ENCODE measurements around the gene ITPR2.

The ITPR2 gene

GRCh38 chr12:26554332-26554731 is 278.7 kb downstream of the ITPR2 start:
- peaks cover 0 to under 1% (median 0%) of the 10 kb centered on the region in 5 donors for H3K9me3 ChIP-seq (ENCODE audit: control insufficient read depth in 5 of 5, low read length in 5 of 5)
- H3K27ac ChIP-seq (ENCODE audit: low read depth, low read length) = no peak overlapping the region
- H3K9ac ChIP-seq (ENCODE audit: low read length in 5 of 5) = no peak overlapping the region
- H3K4me1 ChIP-seq (ENCODE audit: control insufficient read depth in 5 of 5, insufficient read depth in 5 of 5, low read length in 5 of 5) = no peaks in the 10 kb centered on the region
- peaks cover 0 to 42% (median 15%) of the 10 kb centered on the region in 5 donors for H3K36me3 ChIP-seq (ENCODE audit: control insufficient read depth in 5 of 5, insufficient read depth in 5 of 5, low read length in 5 of 5)
- H3K4me3 ChIP-seq (ENCODE audit: low read depth in 1 of 5, low read length in 5 of 5) = no peak overlapping the region
- no peaks in the 10 kb centered on the region for H3K27me3 ChIP-seq (ENCODE audit: control insufficient read depth in 5 of 5, insufficient read depth in 4 of 5, low read length in 5 of 5)

- H3K9me3 ChIP-seq (ENCODE audit: control insufficient read depth in 5 of 5, low read length in 5 of 5) = no peaks in the 10 kb centered on the region
- no peak overlapping the region for H3K27ac ChIP-seq (ENCODE audit: low read depth, low read length)
- H3K36me3 ChIP-seq (ENCODE audit: control insufficient read depth in 5 of 5, insufficient read depth in 5 of 5, low read length in 5 of 5) = peaks cover 0 to 43% (median 18%) of the 10 kb centered on the region in 5 donors
- H3K4me3 ChIP-seq (ENCODE audit: low read depth in 1 of 5, low read length in 5 of 5) = no peak overlapping the region
- H3K4me1 ChIP-seq (ENCODE audit: control insufficient read depth in 5 of 5, insufficient read depth in 5 of 5, low read length in 5 of 5) = no peaks in the 10 kb centered on the region
- no peak overlapping the region for H3K9ac ChIP-seq (ENCODE audit: low read length in 5 of 5)
- H3K27me3 ChIP-seq (ENCODE audit: control insufficient read depth in 5 of 5, insufficient read depth in 4 of 5, low read length in 5 of 5) = no peaks in the 10 kb centered on the region
These were observed 281.6 kb downstream of the ITPR2 start for GRCh38 chr12:26551385-26551784.

- no peak overlapping the region for H3K4me3 ChIP-seq (ENCODE audit: low read depth in 1 of 5, low read length in 5 of 5)
- H3K36me3 ChIP-seq (ENCODE audit: control insufficient read depth in 5 of 5, insufficient read depth in 5 of 5, low read length in 5 of 5) = peaks cover 4 to 27% (median 10%) of the 10 kb centered on the region in 5 donors
- no peak overlapping the region for H3K9ac ChIP-seq (ENCODE audit: low read length in 5 of 5)
- no peaks in the 10 kb centered on the region for H3K27me3 ChIP-seq (ENCODE audit: control insufficient read depth in 5 of 5, insufficient read depth in 4 of 5, low read length in 5 of 5)
- H3K27ac ChIP-seq (ENCODE audit: low read depth, low read length) = no peak overlapping the region
- peaks cover 0 to 5% (median 3%) of the 10 kb centered on the region in 5 donors for H3K9me3 ChIP-seq (ENCODE audit: control insufficient read depth in 5 of 5, low read length in 5 of 5)
- H3K4me1 ChIP-seq (ENCODE audit: control insufficient read depth in 5 of 5, insufficient read depth in 5 of 5, low read length in 5 of 5) = no peaks in the 10 kb centered on the region
These were observed 284.8 kb downstream of the ITPR2 start for GRCh38 chr12:26548227-26548626.

GRCh38 chr12:26546535-26547314 is 286.3 kb downstream of the ITPR2 start:
- no peak overlapping the region for H3K27ac ChIP-seq (ENCODE audit: low read depth, low read length)
- H3K4me3 ChIP-seq (ENCODE audit: low read depth in 1 of 5, low read length in 5 of 5) = no peak overlapping the region
- H3K27me3 ChIP-seq (ENCODE audit: control insufficient read depth in 5 of 5, insufficient read depth in 4 of 5, low read length in 5 of 5) = no peaks in the 10 kb centered on the region
- H3K4me1 ChIP-seq (ENCODE audit: control insufficient read depth in 5 of 5, insufficient read depth in 5 of 5, low read length in 5 of 5) = no peaks in the 10 kb centered on the region
- H3K9me3 ChIP-seq (ENCODE audit: control insufficient read depth in 5 of 5, low read length in 5 of 5) = peaks cover 0 to 5% (median 3%) of the 10 kb centered on the region in 5 donors
- H3K9ac ChIP-seq (ENCODE audit: low read length in 5 of 5) = no peak overlapping the region
- peaks cover 4 to 21% (median 6%) of the 10 kb centered on the region in 5 donors for H3K36me3 ChIP-seq (ENCODE audit: control insufficient read depth in 5 of 5, insufficient read depth in 5 of 5, low read length in 5 of 5)

GRCh38 chr12:26539131-26539530 is 293.9 kb downstream of the ITPR2 start:
- H3K36me3 ChIP-seq (ENCODE audit: control insufficient read depth in 5 of 5, insufficient read depth in 5 of 5, low read length in 5 of 5) = peaks cover 0 to 8% (median 3%) of the 10 kb centered on the region in 5 donors

GRCh38 chr12:26537651-26538050 is 295.3 kb downstream of the ITPR2 start:
- no peak overlapping the region for H3K27ac ChIP-seq (ENCODE audit: low read depth, low read length)
- H3K4me1 ChIP-seq (ENCODE audit: control insufficient read depth in 5 of 5, insufficient read depth in 5 of 5, low read length in 5 of 5) = no peaks in the 10 kb centered on the region
- peaks cover 0 to 8% (median 3%) of the 10 kb centered on the region in 5 donors for H3K36me3 ChIP-seq (ENCODE audit: control insufficient read depth in 5 of 5, insufficient read depth in 5 of 5, low read length in 5 of 5)
- H3K4me3 ChIP-seq (ENCODE audit: low read depth in 1 of 5, low read length in 5 of 5) = no peak overlapping the region
- H3K9me3 ChIP-seq (ENCODE audit: control insufficient read depth in 5 of 5, low read length in 5 of 5) = no peaks in the 10 kb centered on the region
- no peak overlapping the region for H3K9ac ChIP-seq (ENCODE audit: low read length in 5 of 5)
- no peaks in the 10 kb centered on the region for H3K27me3 ChIP-seq (ENCODE audit: control insufficient read depth in 5 of 5, insufficient read depth in 4 of 5, low read length in 5 of 5)

More at GRCh38 chr12:26539131-26539530, 293.9 kb downstream of the ITPR2 start:
- H3K27ac ChIP-seq (ENCODE audit: low read depth, low read length) = no peak overlapping the region
- H3K27me3 ChIP-seq (ENCODE audit: control insufficient read depth in 5 of 5, insufficient read depth in 4 of 5, low read length in 5 of 5) = no peaks in the 10 kb centered on the region
- no peak overlapping the region for H3K9ac ChIP-seq (ENCODE audit: low read length in 5 of 5)
- no peaks in the 10 kb centered on the region for H3K4me1 ChIP-seq (ENCODE audit: control insufficient read depth in 5 of 5, insufficient read depth in 5 of 5, low read length in 5 of 5)
- no peak overlapping the region for H3K4me3 ChIP-seq (ENCODE audit: low read depth in 1 of 5, low read length in 5 of 5)
- H3K9me3 ChIP-seq (ENCODE audit: control insufficient read depth in 5 of 5, low read length in 5 of 5) = no peaks in the 10 kb centered on the region

GRCh38 chr12:26537126-26537525 is 295.9 kb downstream of the ITPR2 start:
- H3K4me1 ChIP-seq (ENCODE audit: control insufficient read depth in 5 of 5, insufficient read depth in 5 of 5, low read length in 5 of 5) = no peaks in the 10 kb centered on the region

GRCh38 chr12:26535826-26536225 is 297.2 kb downstream of the ITPR2 start:
- H3K4me1 ChIP-seq (ENCODE audit: control insufficient read depth in 5 of 5, insufficient read depth in 5 of 5, low read length in 5 of 5) = no peaks in the 10 kb centered on the region

More at GRCh38 chr12:26537126-26537525, 295.9 kb downstream of the ITPR2 start:
- no peak overlapping the region for H3K27ac ChIP-seq (ENCODE audit: low read depth, low read length)
- no peaks in the 10 kb centered on the region for H3K9me3 ChIP-seq (ENCODE audit: control insufficient read depth in 5 of 5, low read length in 5 of 5)
- no peak overlapping the region for H3K4me3 ChIP-seq (ENCODE audit: low read depth in 1 of 5, low read length in 5 of 5)
- no peaks in the 10 kb centered on the region for H3K27me3 ChIP-seq (ENCODE audit: control insufficient read depth in 5 of 5, insufficient read depth in 4 of 5, low read length in 5 of 5)
- H3K36me3 ChIP-seq (ENCODE audit: control insufficient read depth in 5 of 5, insufficient read depth in 5 of 5, low read length in 5 of 5) = peaks cover 0 to 8% (median 3%) of the 10 kb centered on the region in 5 donors
- no peak overlapping the region for H3K9ac ChIP-seq (ENCODE audit: low read length in 5 of 5)

GRCh38 chr12:26534071-26534470 is 298.9 kb downstream of the ITPR2 start:
- Histone ChIP-seq H3K27me3 (ENCODE audit: control insufficient read depth in 5 of 5, insufficient read depth in 4 of 5, low read length in 5 of 5) (no peaks in the 10 kb centered on the region), H3K9me3 (ENCODE audit: control insufficient read depth in 5 of 5, low read length in 5 of 5) (no peaks in the 10 kb centered on the region), H3K27ac (ENCODE audit: low read depth, low read length) (no peak overlapping the region), H3K9ac (ENCODE audit: low read length in 5 of 5) (no peak overlapping the region), H3K4me1 (ENCODE audit: control insufficient read depth in 5 of 5, insufficient read depth in 5 of 5, low read length in 5 of 5) (no peaks in the 10 kb centered on the region), H3K36me3 (ENCODE audit: control insufficient read depth in 5 of 5, insufficient read depth in 5 of 5, low read length in 5 of 5) (peaks cover 0 to 8% (median 4%) of the 10 kb centered on the region in 5 donors), H3K4me3 (ENCODE audit: low read depth in 1 of 5, low read length in 5 of 5) (no peak overlapping the region)

More at GRCh38 chr12:26535826-26536225, 297.2 kb downstream of the ITPR2 start:
- Histone ChIP-seq H3K36me3 (ENCODE audit: control insufficient read depth in 5 of 5, insufficient read depth in 5 of 5, low read length in 5 of 5) (peaks cover 0 to 8% (median 4%) of the 10 kb centered on the region in 5 donors), H3K9ac (ENCODE audit: low read length in 5 of 5) (no peak overlapping the region), H3K9me3 (ENCODE audit: control insufficient read depth in 5 of 5, low read length in 5 of 5) (no peaks in the 10 kb centered on the region), H3K4me3 (ENCODE audit: low read depth in 1 of 5, low read length in 5 of 5) (no peak overlapping the region), H3K27me3 (ENCODE audit: control insufficient read depth in 5 of 5, insufficient read depth in 4 of 5, low read length in 5 of 5) (no peaks in the 10 kb centered on the region), H3K27ac (ENCODE audit: low read depth, low read length) (no peak overlapping the region)

- Histone ChIP-seq H3K9ac (ENCODE audit: low read length in 5 of 5) (no peak overlapping the region), H3K9me3 (ENCODE audit: control insufficient read depth in 5 of 5, low read length in 5 of 5) (no peaks in the 10 kb centered on the region), H3K4me3 (ENCODE audit: low read depth in 1 of 5, low read length in 5 of 5) (no peak overlapping the region), H3K27ac (ENCODE audit: low read depth, low read length) (no peak overlapping the region), H3K4me1 (ENCODE audit: control insufficient read depth in 5 of 5, insufficient read depth in 5 of 5, low read length in 5 of 5) (no peaks in the 10 kb centered on the region), H3K36me3 (ENCODE audit: control insufficient read depth in 5 of 5, insufficient read depth in 5 of 5, low read length in 5 of 5) (peaks cover 0 to 8% (median 4%) of the 10 kb centered on the region in 5 donors), H3K27me3 (ENCODE audit: control insufficient read depth in 5 of 5, insufficient read depth in 4 of 5, low read length in 5 of 5) (no peaks in the 10 kb centered on the region)
These were observed 299.8 kb downstream of the ITPR2 start for GRCh38 chr12:26533211-26533610.

All from subcutaneous abdominal adipose tissue (tissue), 5 donors.